Mesenchymal stem cell (in vitro differentiated cells and primary cell): ENCODE measurements around the gene CNTNAP3.
"Not testable (repeated sequence)": the region's sequence is repeated elsewhere in the genome, so short reads cannot be mapped to it uniquely, and the experiment has no call there.

Source experiments
- DNase-seq: peaks from one replicate; pipeline ENCODE4 v3.0.0-alpha.2; 2013
- H2AFZ ChIP-seq: one replicate; pipeline ENCODE4 v1.6.1; 2013; ENCODE audit warnings: low read depth, mild to moderate bottlenecking, control low read depth, inconsistent platforms, low read length, moderate library complexity
- H2AK5ac ChIP-seq: 2 replicates; pipeline ENCODE4 v1.6.1; 2013; ENCODE audit warnings: low read length, moderate library complexity, mild to moderate bottlenecking, inconsistent platforms; ENCODE audit not compliant: severe bottlenecking
- H2BK120ac ChIP-seq: one replicate; pipeline ENCODE4 v1.6.1; 2013; ENCODE audit warnings: low read depth, mild to moderate bottlenecking, inconsistent platforms, low read length, moderate library complexity
- H2BK12ac ChIP-seq, 2 experiments: one replicate each; pipeline ENCODE4 v1.6.1; 2013; ENCODE audit warnings: inconsistent platforms in 2 of 2, low read length in 2 of 2, mild to moderate bottlenecking in 2 of 2, moderate library complexity in 2 of 2, control low read depth in 1 of 2
- H2BK15ac ChIP-seq: one replicate; pipeline ENCODE4 v1.6.1; 2013; ENCODE audit warnings: mild to moderate bottlenecking, low read depth, inconsistent platforms; ENCODE audit not compliant: poor library complexity, severe bottlenecking
- H2BK5ac ChIP-seq: 2 replicates; pipeline ENCODE4 v1.6.1; 2013; ENCODE audit warnings: low read depth, mild to moderate bottlenecking, low read length, control low read depth, inconsistent platforms; ENCODE audit not compliant: poor library complexity, severe bottlenecking
- H3K14ac ChIP-seq, 2 experiments: one replicate each; pipeline ENCODE4 v1.6.1; 2013; ENCODE audit warnings: inconsistent platforms in 2 of 2, low read length in 2 of 2, control low read depth in 1 of 2, mild to moderate bottlenecking in 1 of 2, moderate library complexity in 1 of 2
- H3K18ac ChIP-seq, 2 experiments: one replicate each; pipeline ENCODE4 v1.6.1; 2013; ENCODE audit warnings: inconsistent platforms in 2 of 2, low read length in 2 of 2, control low read depth in 1 of 2, low read depth in 1 of 2, mild to moderate bottlenecking in 1 of 2
- H3K23ac ChIP-seq, 2 experiments: one replicate each; pipeline ENCODE4 v1.6.1; 2013; ENCODE audit warnings: inconsistent platforms in 2 of 2, low read length in 2 of 2, mild to moderate bottlenecking in 2 of 2, moderate library complexity in 2 of 2, control low read depth in 1 of 2
- H3K27ac ChIP-seq: 2 replicates; pipeline ENCODE4 v1.5.1; 2013; ENCODE audit warnings: mild to moderate bottlenecking, moderate library complexity, low read length, control low read depth, inconsistent platforms; ENCODE audit not compliant: poor library complexity, severe bottlenecking
- H3K27me3 ChIP-seq, 2 experiments: 2 replicates each; pipeline versions ENCODE4 v1.6.1 to v1.7.0; 2013; ENCODE audit warnings: low read length in 2 of 2, mild to moderate bottlenecking in 2 of 2, moderate library complexity in 2 of 2, control low read depth in 1 of 2, inconsistent platforms in 1 of 2; ENCODE audit not compliant: control insufficient read depth in 1 of 2, insufficient read depth in 1 of 2
- H3K36me3 ChIP-seq, 2 experiments: 2 replicates each; pipeline versions ENCODE4 v1.6.1 to v1.7.0; 2013; ENCODE audit warnings: low read length in 2 of 2, control low read depth in 1 of 2, inconsistent platforms in 1 of 2, low read depth in 1 of 2, mild to moderate bottlenecking in 1 of 2; ENCODE audit not compliant: insufficient read depth in 2 of 2, control insufficient read depth in 1 of 2
- H3K4ac ChIP-seq, 2 experiments: one replicate each; pipeline ENCODE4 v1.6.1; 2013; ENCODE audit warnings: inconsistent platforms in 2 of 2, low read length in 2 of 2, mild to moderate bottlenecking in 2 of 2, moderate library complexity in 2 of 2, control low read depth in 1 of 2, low read depth in 1 of 2
- H3K4me1 ChIP-seq: 2 replicates; pipeline ENCODE4 v1.6.1; 2013; ENCODE audit warnings: low read depth, low read length, control low read depth; ENCODE audit not compliant: control insufficient read depth, insufficient read depth
- H3K4me2 ChIP-seq: 2 replicates; pipeline ENCODE4 v1.6.1; 2013; ENCODE audit warnings: low read length, mild to moderate bottlenecking, inconsistent platforms; ENCODE audit not compliant: poor library complexity, severe bottlenecking
- H3K4me3 ChIP-seq, 2 experiments: 2 replicates each; pipeline versions ENCODE4 v1.5.1 to v1.7.0; 2013; ENCODE audit warnings: low read length in 2 of 2, mild to moderate bottlenecking in 2 of 2, control low read depth in 1 of 2, low read depth in 1 of 2; ENCODE audit not compliant: insufficient read depth in 1 of 2
- H3K79me1 ChIP-seq: replicated peaks from 2 replicates; pipeline ENCODE4 v1.6.1; 2013; ENCODE audit warnings: mild to moderate bottlenecking, control low read depth, low read length, inconsistent platforms; ENCODE audit not compliant: poor library complexity, severe bottlenecking
- H3K9ac ChIP-seq: 2 replicates; pipeline ENCODE4 v1.7.0; 2013; ENCODE audit warnings: mild to moderate bottlenecking, low read length, moderate library complexity
- H3K9me3 ChIP-seq: 2 replicates; pipeline ENCODE4 v1.7.0; 2013; ENCODE audit warnings: mild to moderate bottlenecking, low read length; ENCODE audit not compliant: control insufficient read depth
- H4K8ac ChIP-seq: one replicate; pipeline ENCODE4 v1.6.1; 2013; ENCODE audit warnings: inconsistent platforms, mild to moderate bottlenecking, low read length, moderate library complexity
- H4K91ac ChIP-seq: one replicate; pipeline ENCODE4 v1.6.1; 2013; ENCODE audit warnings: mild to moderate bottlenecking, low read length, inconsistent platforms
- WGBS: methylation state at CpG from one replicate; pipeline ENCODE4 v1.1.7; 2013; ENCODE audit warnings: mixed read lengths; 5-methylcytosine and 5-hydroxymethylcytosine counted together

Gene CNTNAP3

GRCh38 chr9:39215976-39216375 lies 72.0 kb downstream of the CNTNAP3 start:
- H3K79me1 ChIP-seq: not testable (repeated sequence)
- no CpG with 5 or more reads among the region's 1 CpG for WGBS

GRCh38 chr9:39209773-39210172 lies 78.2 kb downstream of the CNTNAP3 start:
- H2BK12ac ChIP-seq, H3K9me3 ChIP-seq, H3K4ac ChIP-seq, H4K8ac ChIP-seq, DNase-seq, H2AK5ac ChIP-seq, H2BK5ac ChIP-seq, H3K27ac ChIP-seq, H3K14ac ChIP-seq, H2AFZ ChIP-seq, H3K36me3 ChIP-seq, H4K91ac ChIP-seq, H2BK120ac ChIP-seq, H3K23ac ChIP-seq, H3K18ac ChIP-seq, H3K4me1 ChIP-seq, H3K4me2 ChIP-seq, H3K79me1 ChIP-seq, H3K4me3 ChIP-seq, H3K9ac ChIP-seq, H2BK15ac ChIP-seq, H3K27me3 ChIP-seq: not testable (repeated sequence)
- no CpG with 5 or more reads among the region's 3 CpGs for WGBS

More at GRCh38 chr9:39215976-39216375, 72.0 kb downstream of the CNTNAP3 start:
- not testable (repeated sequence) for H4K8ac ChIP-seq, H3K14ac ChIP-seq, H2BK120ac ChIP-seq, H3K18ac ChIP-seq, H3K36me3 ChIP-seq, H2BK12ac ChIP-seq, H4K91ac ChIP-seq, H3K27ac ChIP-seq, H3K4me1 ChIP-seq, H2AFZ ChIP-seq, DNase-seq, H2BK15ac ChIP-seq, H3K4me3 ChIP-seq, H3K27me3 ChIP-seq, H2AK5ac ChIP-seq, H2BK5ac ChIP-seq, H3K9me3 ChIP-seq, H3K4ac ChIP-seq, H3K4me2 ChIP-seq, H3K23ac ChIP-seq, H3K9ac ChIP-seq

GRCh38 chr9:39206643-39207042 lies 81.3 kb downstream of the CNTNAP3 start:
- H4K8ac ChIP-seq, H3K79me1 ChIP-seq, H3K9ac ChIP-seq, H3K4ac ChIP-seq, H3K4me2 ChIP-seq, DNase-seq, H3K27me3 ChIP-seq, H3K36me3 ChIP-seq, H2BK12ac ChIP-seq, H3K9me3 ChIP-seq, H2BK120ac ChIP-seq, H3K14ac ChIP-seq, H3K18ac ChIP-seq, H3K23ac ChIP-seq, H2AFZ ChIP-seq, H3K4me3 ChIP-seq, H2BK15ac ChIP-seq, H2BK5ac ChIP-seq, H4K91ac ChIP-seq, H3K27ac ChIP-seq, H2AK5ac ChIP-seq, H3K4me1 ChIP-seq: not testable (repeated sequence)
- no CpG with 5 or more reads among the region's 6 CpGs for WGBS

DNA sequence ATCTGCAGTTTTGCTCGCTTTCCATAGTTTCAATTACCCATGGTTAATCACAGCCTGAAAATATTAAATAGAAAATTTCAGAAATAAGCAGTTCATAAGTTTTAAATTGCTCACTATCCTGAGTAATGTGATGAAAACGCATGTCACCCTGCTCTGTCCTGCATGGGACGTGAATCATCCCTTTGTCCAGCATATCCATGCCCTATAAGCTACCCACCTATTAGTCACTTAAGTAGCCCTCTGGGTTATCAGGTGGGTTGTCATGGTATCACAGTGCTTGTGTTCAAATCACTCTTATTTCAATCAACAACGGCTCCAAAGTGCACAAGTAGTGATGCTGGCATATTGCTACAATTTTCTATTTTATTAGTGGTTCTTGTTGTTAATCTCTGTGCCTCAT lies 82.1 kb downstream of the CNTNAP3 start:
- no CpG with 5 or more reads among the region's 4 CpGs for WGBS
- H3K4ac ChIP-seq, H2BK5ac ChIP-seq, H3K79me1 ChIP-seq, H3K4me3 ChIP-seq, H2BK15ac ChIP-seq, H2BK12ac ChIP-seq, H2BK120ac ChIP-seq, H3K27me3 ChIP-seq, H3K9me3 ChIP-seq, H3K4me1 ChIP-seq, H4K91ac ChIP-seq, DNase-seq, H3K23ac ChIP-seq, H2AK5ac ChIP-seq, H4K8ac ChIP-seq, H3K18ac ChIP-seq, H3K14ac ChIP-seq, H2AFZ ChIP-seq, H3K27ac ChIP-seq, H3K36me3 ChIP-seq, H3K9ac ChIP-seq, H3K4me2 ChIP-seq: not testable (repeated sequence)
